Stimulated activated CD8-positive, alpha-beta memory T cell treated with anti-CD3 and anti-CD28 coated beads, Interleukin-15, amount 100 ng/mL, for 24 hours (primary cell): ENCODE data around the gene BPIFB1.

Source experiments
- DNase-seq: peaks from one replicate; pipeline ENCODE4 v3.0.0-alpha.2; 2020; ENCODE audit warnings: low read depth

Gene BPIFB1, protein sequence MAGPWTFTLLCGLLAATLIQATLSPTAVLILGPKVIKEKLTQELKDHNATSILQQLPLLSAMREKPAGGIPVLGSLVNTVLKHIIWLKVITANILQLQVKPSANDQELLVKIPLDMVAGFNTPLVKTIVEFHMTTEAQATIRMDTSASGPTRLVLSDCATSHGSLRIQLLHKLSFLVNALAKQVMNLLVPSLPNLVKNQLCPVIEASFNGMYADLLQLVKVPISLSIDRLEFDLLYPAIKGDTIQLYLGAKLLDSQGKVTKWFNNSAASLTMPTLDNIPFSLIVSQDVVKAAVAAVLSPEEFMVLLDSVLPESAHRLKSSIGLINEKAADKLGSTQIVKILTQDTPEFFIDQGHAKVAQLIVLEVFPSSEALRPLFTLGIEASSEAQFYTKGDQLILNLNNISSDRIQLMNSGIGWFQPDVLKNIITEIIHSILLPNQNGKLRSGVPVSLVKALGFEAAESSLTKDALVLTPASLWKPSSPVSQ

DNA sequence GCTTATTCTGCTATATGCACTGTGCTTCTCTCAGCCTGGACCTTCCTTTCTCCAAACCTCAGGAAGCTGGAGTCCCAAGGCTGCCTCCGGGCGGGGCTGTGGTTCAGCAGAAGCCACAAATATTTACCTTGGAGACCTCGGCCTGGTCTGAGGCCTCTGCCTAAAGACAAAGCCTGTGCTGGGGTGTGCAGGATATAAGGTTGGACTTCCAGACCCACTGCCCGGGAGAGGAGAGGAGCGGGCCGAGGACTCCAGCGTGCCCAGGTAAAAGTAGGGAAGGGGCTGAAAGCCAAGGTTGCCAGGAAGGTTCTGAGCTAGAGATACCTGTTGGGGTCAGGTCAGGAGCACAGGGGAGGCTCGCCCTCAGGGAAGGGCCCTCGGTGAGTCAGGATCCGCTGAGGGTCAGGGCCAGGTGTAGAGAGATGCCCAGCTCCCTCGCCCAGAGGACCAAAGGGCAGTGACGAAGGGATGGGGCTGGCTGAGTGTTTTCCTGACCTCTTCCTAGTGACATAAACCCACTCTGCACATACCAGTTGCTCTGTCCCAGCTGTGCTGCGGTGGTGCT, at the start of gene BPIFB1:
BPIFB1 (plus strand) TSS at position 224 of the 565 bp plus-strand sequence. CDS start 2,860 bp downstream, outside the sequence.
- DNase-seq, result no peak

DNA sequence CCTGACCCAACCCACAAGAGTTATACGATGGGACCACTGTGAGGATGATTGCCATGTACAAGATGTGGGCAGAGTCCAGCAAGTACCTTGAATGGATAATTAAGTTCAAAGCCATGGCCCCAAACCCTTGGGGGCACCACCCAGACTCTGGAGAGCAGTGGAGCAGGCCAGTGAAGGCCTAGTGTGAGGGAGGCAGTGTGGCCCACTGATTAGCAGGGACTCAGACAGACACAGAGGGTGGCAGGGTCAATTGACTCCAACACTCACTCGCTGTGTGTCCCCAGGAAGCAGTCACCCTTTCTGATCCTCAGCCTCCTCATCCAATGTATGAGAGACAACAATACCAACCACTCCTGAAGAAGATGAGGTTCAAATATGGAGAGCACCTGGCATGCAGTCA, 49.0 kb upstream of the BPIFB1 start:
- no peak for DNase-seq

DNA sequence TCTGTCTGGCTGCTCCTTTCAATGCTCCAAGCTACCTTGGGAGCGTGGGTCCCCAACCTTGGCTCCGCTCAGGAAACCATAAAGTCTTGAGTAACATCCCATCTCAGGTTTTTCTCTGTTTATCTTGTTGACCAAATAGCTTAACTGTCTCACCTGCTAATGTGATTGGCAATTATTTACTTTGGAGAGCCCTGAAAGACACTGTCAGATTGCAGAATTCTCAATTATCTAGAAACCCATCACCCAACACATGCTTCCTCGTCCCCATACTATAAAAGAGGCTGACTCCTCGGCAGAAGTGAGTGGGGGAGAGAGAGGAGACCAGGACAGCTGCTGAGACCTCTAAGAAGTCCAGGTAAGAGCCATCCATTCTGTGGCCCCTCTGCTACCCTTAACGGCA, 47.3 kb upstream of the BPIFB1 start, which contains the start of gene BPIFA1:
BPIFA1 (plus strand) TSS at position 301 of the 400 bp plus-strand sequence. CDS start 1,716 bp downstream, outside the sequence.
- no peak for DNase-seq

DNA sequence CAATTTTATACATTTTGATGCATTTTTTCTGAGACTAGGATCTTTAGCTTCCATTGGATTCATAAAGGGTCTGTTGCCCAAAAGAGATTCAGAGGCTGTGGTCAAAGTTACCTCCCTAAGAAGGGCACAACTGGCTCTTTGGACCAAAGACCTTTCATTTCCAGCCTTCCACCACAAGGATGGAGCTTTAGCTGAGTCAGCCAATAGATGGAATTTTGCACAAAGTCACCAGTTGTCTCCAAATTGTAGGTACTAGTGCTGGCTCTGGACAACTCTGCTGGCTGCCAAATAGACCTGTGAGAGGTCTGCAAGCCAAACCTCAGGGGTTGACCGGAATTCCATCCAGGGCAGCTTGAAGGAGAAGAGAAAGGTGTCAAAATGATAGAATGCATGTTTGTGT, 46.7 kb upstream of the BPIFB1 start:
- no peak for DNase-seq

DNA sequence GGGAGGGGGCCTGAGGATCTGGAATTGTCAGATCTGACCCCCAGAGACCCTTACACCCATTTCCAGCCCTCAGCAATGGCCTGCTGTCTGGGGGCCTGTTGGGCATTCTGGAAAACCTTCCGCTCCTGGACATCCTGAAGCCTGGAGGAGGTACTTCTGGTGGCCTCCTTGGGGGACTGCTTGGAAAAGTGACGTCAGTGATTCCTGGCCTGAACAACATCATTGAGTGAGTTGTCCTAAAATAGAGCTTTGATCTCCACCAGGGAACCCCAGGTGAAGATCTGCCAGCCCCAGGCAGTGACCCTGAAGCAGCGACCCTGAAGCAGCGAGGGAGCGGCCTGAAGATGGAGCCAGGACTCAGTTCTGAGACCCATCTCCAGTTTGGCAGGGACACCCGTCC, 45.0 kb upstream of the BPIFB1 start:
- DNase-seq, result no peak

DNA sequence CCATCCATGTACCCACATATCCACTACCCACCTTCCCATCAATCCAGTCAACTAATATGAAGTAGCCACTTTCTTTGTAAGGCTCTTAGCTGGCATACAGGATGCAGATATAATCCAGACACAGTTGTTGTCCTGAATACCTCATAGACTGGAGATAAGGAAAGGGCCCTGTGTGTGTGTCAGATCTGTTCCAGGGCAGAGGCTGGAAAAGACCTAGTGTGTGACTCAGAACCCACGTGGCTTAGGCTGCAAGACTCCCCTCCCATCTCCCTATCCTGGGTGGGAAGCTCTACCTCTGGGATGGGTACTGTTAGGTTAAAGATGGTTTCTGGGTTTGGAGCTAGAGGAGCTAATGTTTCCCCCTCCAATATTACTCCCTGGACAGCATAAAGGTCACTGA, 43.6 kb upstream of the BPIFB1 start:
- DNase-seq, result no peak

DNA sequence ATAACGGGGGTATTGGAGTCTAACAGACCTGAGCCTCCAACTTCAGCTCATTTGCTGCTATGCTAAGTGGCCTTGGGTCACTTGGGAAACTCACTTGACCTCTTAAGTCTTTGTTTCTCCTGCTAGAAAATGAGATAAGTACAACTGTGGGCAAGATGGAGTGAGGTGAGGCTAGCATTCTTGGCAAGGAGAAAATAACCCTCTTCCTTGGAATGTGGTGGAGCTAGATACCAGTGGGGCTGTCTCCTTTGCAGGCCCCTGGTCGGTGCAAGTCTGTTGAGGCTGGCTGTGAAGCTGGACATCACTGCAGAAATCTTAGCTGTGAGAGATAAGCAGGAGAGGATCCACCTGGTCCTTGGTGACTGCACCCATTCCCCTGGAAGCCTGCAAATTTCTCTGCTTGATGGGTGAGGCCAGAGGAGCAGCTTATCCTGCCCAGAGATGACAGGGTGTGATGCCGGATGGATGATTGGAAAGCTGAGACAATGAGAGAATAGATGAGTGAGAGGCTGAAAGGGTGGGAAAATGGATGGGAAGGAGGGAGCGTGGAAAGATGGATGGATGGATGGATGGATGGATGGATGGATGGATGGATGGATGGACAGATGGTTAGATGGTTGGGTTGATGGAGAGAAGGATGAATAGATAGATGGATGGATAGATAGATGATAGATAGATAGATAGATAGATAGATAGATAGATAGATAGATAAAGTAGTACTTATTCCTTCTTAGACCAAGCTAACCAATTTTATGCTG, 42.9 kb upstream of the BPIFB1 start:
- no peak for DNase-seq

DNA sequence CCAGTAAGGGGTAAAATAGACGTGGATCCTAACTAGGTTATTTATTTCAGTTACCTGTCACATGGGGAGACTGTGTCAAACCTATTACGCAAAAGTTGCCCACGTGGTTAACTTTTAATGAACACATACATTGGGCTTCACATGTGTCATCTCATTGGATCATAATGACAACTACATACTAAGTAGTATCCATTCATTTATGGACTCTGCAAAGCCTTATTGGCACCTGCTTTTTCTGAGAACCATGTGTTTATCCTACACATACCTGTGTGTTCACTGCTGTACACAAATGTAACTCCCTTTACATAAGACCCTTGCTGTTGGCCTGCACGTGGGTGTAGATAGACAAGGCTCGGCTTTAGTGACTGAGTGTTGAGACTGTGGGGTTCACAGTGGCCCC, 42.1 kb upstream of the BPIFB1 start:
- DNase-seq, result no peak

DNA sequence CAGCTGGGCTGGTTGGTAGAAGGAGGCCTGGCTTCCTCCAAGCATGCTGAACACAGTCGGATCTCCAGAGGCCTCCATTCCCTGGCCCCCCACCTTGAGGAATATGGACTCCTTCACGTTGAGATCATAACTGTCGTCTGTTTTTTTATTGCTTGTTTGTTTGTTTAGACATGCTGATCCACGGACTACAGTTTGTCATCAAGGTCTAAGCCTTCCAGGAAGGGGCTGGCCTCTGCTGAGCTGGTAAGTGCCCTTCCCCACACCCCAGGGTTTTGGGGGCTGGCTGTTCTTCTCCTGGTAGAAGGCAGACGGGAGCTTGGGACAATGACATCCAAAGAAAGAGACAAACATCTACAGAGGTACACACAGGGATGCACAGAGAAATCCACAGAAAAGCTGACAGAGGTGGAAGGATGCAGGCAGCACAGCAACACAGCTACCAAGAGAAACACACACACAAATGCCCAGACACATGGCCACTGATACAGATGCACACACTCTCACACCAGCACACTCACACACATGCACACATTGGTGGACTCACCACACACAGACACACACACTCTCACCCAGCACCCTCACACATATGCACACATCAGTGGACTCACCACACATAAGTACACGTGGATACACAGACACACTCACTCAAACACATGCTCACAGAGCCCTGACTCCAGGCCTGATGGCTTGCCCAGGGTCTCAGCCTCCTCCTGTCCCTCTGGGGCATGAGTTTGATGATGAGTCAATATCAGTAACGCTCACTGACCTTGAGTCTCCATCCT, 40.5 kb upstream of the BPIFB1 start:
- no peak for DNase-seq

DNA sequence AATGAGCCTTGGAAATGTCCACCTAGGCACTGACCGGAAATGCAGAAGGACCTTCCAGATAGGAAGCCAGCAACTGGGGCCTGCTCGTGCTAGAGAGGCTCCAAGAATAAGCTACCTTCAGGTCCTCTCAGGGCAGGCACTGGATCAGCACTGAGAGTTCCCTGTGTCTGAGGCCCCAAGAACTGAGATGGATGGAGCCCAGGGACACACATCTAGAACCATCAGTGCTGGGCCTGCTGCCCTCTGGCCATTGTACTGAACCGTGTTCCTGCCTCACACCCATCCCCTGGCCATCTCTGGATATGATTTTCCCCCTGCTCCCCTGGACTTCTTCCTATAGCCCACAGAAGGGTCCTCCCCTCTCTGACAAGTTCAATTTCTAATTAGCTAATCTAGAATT, 36.9 kb upstream of the BPIFB1 start:
- no peak for DNase-seq

DNA sequence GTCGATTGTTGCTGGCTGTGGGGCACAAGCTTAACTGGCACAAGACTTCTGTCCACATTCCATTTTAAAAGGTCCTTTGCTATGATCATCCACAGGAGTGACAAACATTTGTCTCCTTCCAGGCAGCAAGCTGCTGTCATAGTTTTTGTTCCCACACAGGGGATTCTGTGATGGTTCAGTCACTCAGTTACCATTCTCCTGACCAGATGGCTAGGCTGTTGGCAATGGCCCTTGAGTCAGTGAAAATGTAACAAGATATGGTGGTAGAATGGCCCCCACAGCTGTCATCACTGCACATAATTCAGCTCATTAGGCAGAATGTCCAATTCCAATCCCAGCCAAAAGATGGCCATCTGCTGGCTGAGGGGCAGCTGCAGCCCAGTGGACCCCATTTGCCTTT, 33.6 kb upstream of the BPIFB1 start:
- no peak for DNase-seq

DNA sequence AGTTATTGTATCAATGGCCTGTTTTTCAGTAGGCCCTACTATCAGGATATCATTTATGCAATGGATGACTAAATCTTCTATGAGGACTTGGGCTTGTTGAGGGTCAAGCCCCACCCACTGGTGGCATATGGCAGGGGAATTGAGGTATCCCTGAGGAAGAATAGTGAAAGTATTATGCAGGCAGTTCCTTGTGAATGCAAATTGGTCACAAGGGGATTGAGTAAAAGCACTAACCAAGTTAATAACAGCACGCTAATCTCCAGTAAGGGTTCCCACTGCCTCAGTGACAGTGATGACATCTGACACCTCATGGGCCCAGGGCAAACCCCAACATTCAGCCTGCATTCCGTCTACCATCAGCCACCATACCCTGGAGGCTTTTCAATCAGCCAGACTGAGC, 32.3 kb upstream of the BPIFB1 start:
- DNase-seq, result no peak

DNA sequence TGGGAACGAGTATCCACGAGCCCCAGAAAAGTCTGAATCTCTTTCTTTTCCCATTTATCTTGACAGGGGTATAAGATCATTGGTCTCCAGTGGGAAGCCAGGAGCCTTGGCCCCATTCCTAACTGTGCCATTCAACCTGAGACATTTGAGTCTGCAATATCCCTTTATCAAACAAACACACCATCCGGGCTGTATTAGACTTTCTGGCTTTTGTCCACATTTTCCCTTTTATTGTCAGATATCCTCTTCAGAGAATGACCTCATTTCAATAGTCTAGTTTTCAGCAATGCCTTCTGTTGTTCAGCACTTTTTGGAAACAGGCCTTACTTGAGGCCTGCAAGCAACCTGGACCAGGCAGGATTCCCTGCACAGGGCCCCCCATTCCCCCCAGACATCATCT, 31.5 kb upstream of the BPIFB1 start:
- DNase-seq, result no peak

DNA sequence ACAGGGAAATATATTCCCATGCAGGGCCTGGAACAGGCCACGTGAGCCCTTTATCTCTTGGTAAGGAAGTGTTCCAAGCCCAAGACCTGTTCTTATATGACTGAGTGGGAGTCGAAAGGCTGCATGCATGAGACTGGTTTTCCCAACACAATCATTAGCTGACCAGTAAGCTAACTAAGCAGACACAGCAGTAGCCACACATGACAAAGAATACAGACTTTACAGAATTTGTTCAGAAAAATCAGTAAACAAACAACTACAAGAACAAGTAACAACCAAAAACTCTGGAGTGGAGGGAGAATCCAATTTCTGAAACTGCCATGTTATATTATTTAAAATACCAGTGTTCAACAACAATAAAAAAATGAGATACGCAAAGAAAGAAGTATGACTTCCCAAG, 30.6 kb upstream of the BPIFB1 start:
- no peak for DNase-seq

DNA sequence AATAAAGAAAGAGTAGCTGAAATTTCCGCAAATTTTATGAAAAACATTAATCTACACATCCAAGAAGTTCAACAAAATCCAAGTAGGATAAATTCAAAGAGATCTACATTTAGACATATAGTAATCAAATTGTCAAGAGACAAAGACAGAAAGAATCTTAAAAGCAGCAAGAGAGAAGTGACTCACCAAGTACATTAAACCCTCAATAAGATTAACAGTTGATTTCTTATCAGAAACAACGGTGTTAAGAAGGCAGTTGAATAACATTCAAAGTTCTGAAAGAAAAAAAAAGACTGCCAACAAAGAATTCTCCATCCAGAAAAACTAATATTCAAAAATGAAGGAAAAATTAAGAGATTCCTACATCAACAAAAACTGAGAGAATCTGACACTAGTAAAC, 28.0 kb upstream of the BPIFB1 start:
- no peak for DNase-seq

DNA sequence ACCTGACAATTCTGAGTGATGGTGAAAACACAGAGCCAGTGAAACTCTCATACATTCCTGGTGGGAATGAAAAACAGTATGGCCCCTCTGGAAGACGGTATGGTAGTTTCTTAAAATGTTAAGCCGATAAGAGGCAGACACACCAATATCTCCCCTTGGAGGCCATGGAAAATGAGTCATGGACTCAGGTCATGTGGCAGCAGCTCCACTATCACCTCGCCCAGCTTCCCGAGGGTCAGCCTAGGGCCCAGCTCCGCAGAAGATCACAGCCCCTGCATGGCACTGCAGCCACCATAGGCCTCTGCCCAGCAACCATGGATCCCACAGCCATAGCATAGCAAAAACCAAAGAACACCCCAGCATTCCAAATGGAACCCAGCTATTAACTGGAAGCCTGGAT, 25.8 kb upstream of the BPIFB1 start:
- no peak for DNase-seq

DNA sequence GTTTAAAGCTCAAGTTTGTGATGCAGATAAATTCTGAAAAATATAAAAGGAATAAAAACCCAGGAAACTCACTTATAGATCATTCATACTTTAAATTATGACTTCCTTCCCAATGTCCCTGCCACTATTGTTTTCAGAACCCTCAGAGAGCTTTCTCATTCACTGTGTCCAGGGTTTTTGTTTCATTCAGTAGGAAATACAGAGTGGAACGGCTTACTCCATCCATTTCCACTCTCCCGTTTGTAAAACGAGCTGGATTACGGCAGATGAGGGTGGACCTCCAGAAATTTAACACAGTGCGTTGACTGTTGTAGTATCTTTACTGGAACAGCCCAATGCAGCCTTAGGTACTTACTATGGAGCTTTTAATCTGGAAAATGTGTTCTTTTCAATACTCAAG, 23.6 kb upstream of the BPIFB1 start:
- no peak for DNase-seq

DNA sequence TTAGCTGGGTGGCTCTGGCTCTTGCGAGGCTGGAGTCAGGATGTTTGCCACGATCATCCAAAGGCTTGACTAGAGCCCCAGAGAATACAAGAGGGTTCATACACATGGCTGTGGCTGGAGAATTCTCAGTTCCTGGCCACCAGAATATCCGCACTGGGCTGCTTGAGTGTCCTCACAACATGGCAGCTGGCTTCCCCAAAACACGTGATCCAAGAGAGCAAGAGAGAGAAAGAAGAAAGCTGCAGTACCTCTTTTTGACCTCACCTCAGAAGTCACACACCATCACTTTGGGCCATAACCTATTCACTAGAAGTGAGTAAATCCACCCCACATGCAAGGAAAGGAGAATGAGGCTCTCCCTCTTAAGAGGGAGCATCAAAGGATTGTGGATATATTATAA, 21.5 kb upstream of the BPIFB1 start:
- no peak for DNase-seq

DNA sequence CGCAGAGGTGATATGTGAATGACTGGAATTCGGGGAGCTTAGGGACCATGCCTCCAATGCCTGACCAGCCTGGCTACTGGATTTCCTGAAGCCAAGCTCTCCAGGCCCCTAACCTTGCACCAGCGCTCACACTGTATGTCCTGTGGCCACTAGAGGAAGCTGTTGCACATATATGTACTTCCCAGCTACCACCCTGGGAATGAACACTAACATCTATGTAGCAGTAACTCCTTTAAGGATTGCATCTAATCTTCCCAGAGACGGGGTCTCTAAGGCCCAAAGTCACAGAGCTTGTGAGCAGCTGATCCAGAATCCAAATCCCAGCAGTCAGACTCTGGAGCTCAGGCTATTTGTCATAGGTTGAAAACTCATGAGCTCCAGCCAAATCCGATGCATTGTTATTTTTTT, 20.4 kb upstream of the BPIFB1 start:
- DNase-seq, result no peak

DNA sequence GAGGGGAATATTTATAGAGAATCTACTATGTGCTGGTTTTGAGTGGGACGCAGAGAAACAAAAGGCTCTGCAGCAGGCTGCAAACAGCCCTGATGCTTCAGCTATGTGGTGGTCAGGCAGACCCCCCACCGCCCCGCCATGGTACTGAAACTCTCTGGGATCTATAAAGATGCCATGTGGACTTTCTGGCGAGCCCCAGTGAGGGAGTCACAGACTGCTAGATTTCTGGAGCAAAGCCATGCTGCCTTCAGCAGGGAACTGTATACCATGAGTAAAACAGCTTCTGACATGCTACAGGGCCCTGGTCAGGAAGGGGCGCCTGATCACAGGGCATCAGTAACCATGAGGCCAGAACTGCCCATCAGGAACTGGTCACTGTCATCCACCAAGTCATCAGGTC, 19.2 kb upstream of the BPIFB1 start:
- DNase-seq, result no peak

DNA sequence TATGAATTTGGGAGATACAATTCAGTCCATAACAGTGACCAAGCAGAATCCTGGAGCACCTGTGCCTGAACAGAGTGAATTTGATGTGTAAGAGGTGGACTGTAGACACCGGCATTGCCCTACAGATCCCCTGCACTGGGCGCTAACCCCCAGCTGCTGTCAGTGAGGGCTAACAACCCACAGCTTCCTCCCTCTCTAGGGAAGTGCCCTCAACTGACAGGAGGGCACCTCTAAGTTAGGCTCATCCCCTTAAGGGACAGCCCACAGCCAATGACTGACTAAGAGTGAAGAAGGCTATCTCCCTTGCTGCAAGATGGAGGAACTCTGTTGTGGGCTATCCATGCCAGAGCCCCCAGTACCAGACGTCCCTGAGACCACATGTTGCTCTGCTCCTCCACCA, 15.3 kb upstream of the BPIFB1 start:
- DNase-seq, result no peak
